HCT116 (cell line): Measurements from ENCODE around the gene IL17C. TPM values are rescaled to one million over a fixed set of nuclear protein-coding genes. Genes with fewer than 3 reads are reported as not detected.

Experiments used
- ATAC-seq: fragments of 200-7000 bp; cut with Tn5 transposase; 2 replicates; pipeline ENCODE4 v1.9.1; 2020; ENCODE audit warnings: mild to moderate bottlenecking, moderate library complexity
- BruUV-seq: library from RNA; stranded (reverse); fragments of 400-500 nt; replicated peaks from 2 replicates; lab custom pipeline; 2021; lab: Mats Ljungman, UMichigan
- CTCF ChIA-PET: fragments of 300-600 bp; sonication (Branson Sonifier 250); formaldehyde crosslinking; loops from one replicate; lab custom pipeline; 2021; ENCODE audit warnings: antibody characterized with exemption; lab: Charles Lee
- POLR2A ChIA-PET: fragments of 300-600, 350-600 bp; sonication (Branson Sonifier 250); formaldehyde crosslinking; loops from one replicate; lab custom pipeline; 2021; ENCODE audit warnings: antibody characterized with exemption; lab: Charles Lee
- RAD21 ChIA-PET, 2 experiments: fragments of 300-600 bp; sonication (Branson Sonifier 250); formaldehyde crosslinking; loops; one replicate each; lab custom pipeline; 2023; ENCODE audit warnings: low total read pairs in 2 of 2; ENCODE audit not compliant: uncharacterized antibody in 2 of 2, unreplicated experiment in 2 of 2, low non-redundant PET in 1 of 2; lab: Charles Lee
- DNase-seq: peaks from one replicate; pipeline ENCODE4 v3.0.0-alpha.2; 2010; ENCODE audit warnings: low read depth, low spot score
- H2AFZ ChIP-seq: fragments of 200-600 bp; shearing (Covaris generic), sonication (generic); 2 replicates; pipeline ENCODE4 v1.6.1; 2017; ENCODE audit warnings: low read depth, mixed run types, mixed read lengths, antibody characterized with exemption, low read length; ENCODE audit not compliant: poor library complexity, severe bottlenecking
- H3K27ac ChIP-seq: 2 replicates; pipeline ENCODE4 v1.5.1; 2012; ENCODE audit warnings: low read depth, low read length
- H3K27me3 ChIP-seq: fragments of 200-600 bp; sonication (generic); 2 replicates; pipeline ENCODE4 v1.6.1; 2016; ENCODE audit warnings: mixed run types, low read length, mixed read lengths; ENCODE audit not compliant: insufficient read depth
- H3K36me3 ChIP-seq, 2 experiments: fragments of 200-500 bp in 1 of 2; fragments of 200-600 bp in 1 of 2; sonication (Bioruptor generic) in 1 of 2; sonication (generic) in 1 of 2; 2 replicates each; pipeline versions ENCODE4 v1.5.1 to v1.6.1; 2014 to 2016; ENCODE audit warnings: low read length in 2 of 2, inconsistent platforms in 1 of 2, mixed read lengths in 1 of 2, mixed run types in 1 of 2; ENCODE audit not compliant: insufficient read depth in 2 of 2, control insufficient read depth in 1 of 2
- H3K4me1 ChIP-seq, 2 experiments: fragments of 200-600 bp in 1 of 2; sonication (generic) in 1 of 2; 2 replicates each; pipeline versions ENCODE4 v1.5.1 to v1.6.1; 2012 to 2017; ENCODE audit warnings: low read length in 2 of 2, inconsistent platforms in 1 of 2, mild to moderate bottlenecking in 1 of 2, mixed read lengths in 1 of 2, mixed run types in 1 of 2, moderate library complexity in 1 of 2; ENCODE audit not compliant: insufficient read depth in 2 of 2, control insufficient read depth in 1 of 2
- H3K4me2 ChIP-seq: fragments of 200-600 bp; sonication (generic); 2 replicates; pipeline ENCODE4 v1.6.1; 2017; ENCODE audit warnings: mixed run types, low read length, mixed read lengths
- H3K4me3 ChIP-seq, 2 experiments: fragments of 200-600 bp in 1 of 2; sonication (generic) in 1 of 2; replicated peaks in 1 of 2; 2 replicates each; pipeline ENCODE4 v1.5.1; 2011 to 2016; ENCODE audit warnings: low read length in 2 of 2, control low read depth in 1 of 2, low read depth in 1 of 2, mild to moderate bottlenecking in 1 of 2, mixed read lengths in 1 of 2, mixed run types in 1 of 2
- H3K79me2 ChIP-seq: fragments of 200-600 bp; sonication (generic); 2 replicates; pipeline ENCODE4 v1.6.1; 2017; ENCODE audit warnings: mild to moderate bottlenecking, mixed run types, low read length, moderate library complexity, mixed read lengths; ENCODE audit not compliant: insufficient read depth
- H3K9ac ChIP-seq: fragments of 200-600 bp; sonication (generic); 2 replicates; pipeline ENCODE4 v1.6.1; 2016; ENCODE audit warnings: low read length, mixed read lengths
- H3K9me2 ChIP-seq: fragments of 200-600 bp; sonication (generic), shearing (Covaris generic); 2 replicates; pipeline ENCODE4 v1.6.1; 2017; ENCODE audit warnings: mixed run types, mild to moderate bottlenecking, moderate library complexity; ENCODE audit not compliant: insufficient read depth
- H3K9me3 ChIP-seq, 2 experiments: fragments of 200-500 bp in 1 of 2; fragments of 200-600 bp in 1 of 2; sonication (Bioruptor generic) in 1 of 2; sonication (generic) in 1 of 2; 2 replicates each; pipeline ENCODE4 v1.6.1; 2014 to 2017; ENCODE audit warnings: low read length in 2 of 2, mixed read lengths in 2 of 2, inconsistent platforms in 1 of 2, low read depth in 1 of 2, mild to moderate bottlenecking in 1 of 2, mixed run types in 1 of 2, moderate library complexity in 1 of 2; ENCODE audit not compliant: control insufficient read depth in 1 of 2, insufficient read depth in 1 of 2
- H4K20me1 ChIP-seq: fragments of 200-600 bp; sonication (generic), shearing (Covaris generic); 2 replicates; pipeline ENCODE4 v1.6.1; 2017; ENCODE audit warnings: mixed run types, mild to moderate bottlenecking, moderate library complexity; ENCODE audit not compliant: insufficient read depth
- CEBPB ChIP-seq: IDR thresholded peaks from 2 replicates; pipeline ENCODE4 v1.6.1; 2012; ENCODE audit warnings: low read depth
- CTCF ChIP-seq, 3 experiments: fragments of 200-600 bp in 1 of 3; sonication (generic) in 1 of 3; IDR thresholded peaks in 2 of 3; conservative IDR thresholded peaks in 1 of 3; 2 replicates each; pipeline ENCODE4 v1.5.1; 2012 to 2017; ENCODE audit warnings: low read depth in 2 of 3, low read length in 2 of 3, antibody characterized with exemption in 1 of 3, borderline replicate concordance in 1 of 3, control low read depth in 1 of 3, mild to moderate bottlenecking in 1 of 3, mixed read lengths in 1 of 3, mixed run types in 1 of 3, moderate library complexity in 1 of 3; ENCODE audit not compliant: insufficient read depth in 1 of 3
- EGR1 ChIP-seq: IDR thresholded peaks from 2 replicates; pipeline ENCODE4 v1.6.1; 2012; ENCODE audit warnings: low read depth
- ELF1 ChIP-seq: IDR thresholded peaks from 2 replicates; pipeline ENCODE4 v1.6.1; 2012; ENCODE audit warnings: low read depth, borderline replicate concordance
- EZH2 ChIP-seq: fragments of 200-600 bp; sonication (generic); IDR thresholded peaks from 2 replicates; pipeline ENCODE4 v1.6.1; 2017; ENCODE audit warnings: antibody characterized with exemption, mixed run types
- EZH2phosphoT487 ChIP-seq: fragments of 200-600 bp; IDR thresholded peaks from 2 replicates; pipeline ENCODE4 v1.6.1; 2018; ENCODE audit warnings: antibody characterized with exemption, borderline replicate concordance
- FOSL1 ChIP-seq: IDR thresholded peaks from 2 replicates; pipeline ENCODE4 v1.6.1; 2012; ENCODE audit warnings: low read depth
- JUND ChIP-seq: IDR thresholded peaks from 2 replicates; pipeline ENCODE4 v1.6.1; 2012
- POLR2A ChIP-seq: IDR thresholded peaks from 2 replicates; pipeline ENCODE4 v1.7.0; 2011; ENCODE audit warnings: borderline replicate concordance; ENCODE audit not compliant: insufficient read depth, insufficient read length; ENCODE audit errors: extremely low read depth
- POLR2AphosphoS5 ChIP-seq: IDR thresholded peaks from 2 replicates; pipeline ENCODE4 v1.6.1; 2011; ENCODE audit warnings: mild to moderate bottlenecking, low read depth, low read length, moderate library complexity
- RAD21 ChIP-seq: IDR thresholded peaks from 2 replicates; pipeline ENCODE4 v1.6.1; 2012; ENCODE audit warnings: low read depth, mild to moderate bottlenecking
- SIN3A ChIP-seq: IDR thresholded peaks from 2 replicates; pipeline ENCODE4 v1.6.1; 2012; ENCODE audit warnings: low read depth
- SP1 ChIP-seq: IDR thresholded peaks from 2 replicates; pipeline ENCODE4 v1.6.1; 2012; ENCODE audit warnings: low read depth
- SRF ChIP-seq: IDR thresholded peaks from 2 replicates; pipeline ENCODE4 v1.6.1; 2012; ENCODE audit warnings: low read depth
- TCF7L2 ChIP-seq: IDR thresholded peaks from 2 replicates; pipeline ENCODE4 v1.7.0; 2011; ENCODE audit warnings: borderline replicate concordance, inconsistent platforms; ENCODE audit not compliant: insufficient read depth, insufficient read length; ENCODE audit errors: extremely low read depth
- ZBTB33 ChIP-seq: IDR thresholded peaks from 2 replicates; pipeline ENCODE4 v1.6.1; 2011; ENCODE audit warnings: mild to moderate bottlenecking, low read length, moderate library complexity; ENCODE audit not compliant: insufficient replicate concordance; ENCODE audit errors: extremely low read depth
- ZFX ChIP-seq: fragments of 450-650 bp; IDR thresholded peaks from 2 replicates; pipeline ENCODE4 v1.6.1; 2017
- ZNF274 ChIP-seq: fragments of 200-500 bp; sonication (Bioruptor generic); IDR thresholded peaks from 2 replicates; pipeline ENCODE4 v1.6.1; 2014; ENCODE audit warnings: mild to moderate bottlenecking, low read depth, low read length, inconsistent platforms
- intact Hi-C: fragments of 100-400 bp; cut with micrococcal nuclease; formaldehyde crosslinking; loops from 2 replicates; pipeline ENCODE4 v1.10.0; 2022
- total RNA-seq: library from RNA; stranded (reverse); gene quantifications from one replicate; pipeline ENCODE4 v1.2.1, GENCODE V29; 2021; ENCODE audit not compliant: unreplicated experiment
- TF ChIP-seq, protein P1 (sequence below): IDR thresholded peaks from 2 replicates; pipeline ENCODE4 v1.6.1; 2012
- TF ChIP-seq, protein P2 (sequence below): IDR thresholded peaks from 2 replicates; pipeline ENCODE4 v1.6.1; 2012

Gene IL17C
- total RNA-seq, 1 experiment from 2014 or later: not detected

DNA sequence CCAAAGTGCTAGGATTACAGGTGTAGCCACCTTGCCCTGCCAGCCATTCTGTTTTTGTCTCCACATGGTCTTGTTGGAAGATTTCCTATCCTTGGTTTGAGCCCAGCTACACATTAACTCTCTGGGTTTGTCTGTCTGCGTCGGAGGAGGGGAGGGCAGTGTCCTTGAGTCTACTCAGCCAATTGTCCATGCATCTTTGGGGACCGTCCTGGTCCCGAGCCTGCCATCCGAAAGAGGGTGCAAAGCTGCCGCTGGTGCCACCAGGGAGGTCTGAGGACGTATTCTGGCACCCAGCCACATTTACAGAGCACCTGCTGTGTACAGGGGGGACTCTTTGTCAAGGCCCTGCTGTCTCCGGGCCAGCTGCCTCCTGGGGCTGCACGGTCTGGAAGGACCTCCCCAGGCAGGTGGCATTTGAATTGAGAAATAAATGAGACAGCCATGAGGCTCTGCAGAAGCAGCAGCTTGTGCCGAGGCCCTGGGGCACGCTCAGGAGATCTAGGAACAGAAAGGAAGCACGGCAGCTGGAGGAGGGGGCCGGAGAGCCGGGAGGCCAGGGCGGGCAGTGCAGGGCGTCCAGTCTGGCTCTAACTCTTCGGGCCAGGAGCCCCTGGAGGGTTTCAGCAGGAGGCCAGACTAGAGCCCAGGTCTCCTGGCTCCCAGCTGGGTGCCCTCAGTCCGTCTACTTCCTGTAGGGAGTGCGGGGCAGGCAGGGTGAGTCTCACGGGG is 11.0 kb downstream of the IL17C start:
- intact Hi-C loops: no loop called here
- Histone ChIP-seq H3K4me1 (peaks cover 16 to 26% of the 10 kb centered on the region in 2 experiments), H2AFZ (no peak overlapping the region), H3K4me3 (peak overlapping the region; percentile 92 to 99), H4K20me1 (no peaks in the 10 kb centered on the region), H3K79me2 (peaks cover 36% of the 10 kb centered on the region), H3K9me3 (no peaks in the 10 kb centered on the region), H3K27ac (peak overlapping the region; percentile 86; the same call in 1 of the 2 replicates), H3K9me2 (no peaks in the 10 kb centered on the region), H3K4me2 (peak overlapping the region; percentile 95), H3K9ac (peak overlapping the region; percentile 98), H3K27me3 (no peaks in the 10 kb centered on the region), H3K36me3 (peaks cover 5 to 10% of the 10 kb centered on the region in 2 experiments; a peak in 1 of 4 replicates)
- ATAC-seq (no peak), DNase-seq (no peak)
- TF ChIP-seq, protein P1, sequence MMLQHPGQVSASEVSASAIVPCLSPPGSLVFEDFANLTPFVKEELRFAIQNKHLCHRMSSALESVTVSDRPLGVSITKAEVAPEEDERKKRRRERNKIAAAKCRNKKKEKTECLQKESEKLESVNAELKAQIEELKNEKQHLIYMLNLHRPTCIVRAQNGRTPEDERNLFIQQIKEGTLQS: no peak
- no peak for TF ChIP-seq EZH2
- no peak for TF ChIP-seq POLR2AphosphoS5
- TF ChIP-seq RAD21: no peak
- no peak for TF ChIP-seq ZFX
- TF ChIP-seq, protein P2, sequence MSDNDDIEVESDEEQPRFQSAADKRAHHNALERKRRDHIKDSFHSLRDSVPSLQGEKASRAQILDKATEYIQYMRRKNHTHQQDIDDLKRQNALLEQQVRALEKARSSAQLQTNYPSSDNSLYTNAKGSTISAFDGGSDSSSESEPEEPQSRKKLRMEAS: no peak
- no peak for TF ChIP-seq SIN3A
- TF ChIP-seq ZBTB33: no peak
- TF ChIP-seq ELF1: no peak
- TF ChIP-seq JUND: no peak
- no peak for TF ChIP-seq FOSL1
- no peak for TF ChIP-seq EZH2phosphoT487
- no peak for TF ChIP-seq TCF7L2
- TF ChIP-seq ZNF274: no peak
- TF ChIP-seq CTCF (IDR thresholded peaks at IDR 0.05 in 2 of 3, conservative IDR thresholded peaks at IDR 0.05 in 1 of 3; ENCODE audit: borderline replicate concordance in 1 of 3, insufficient read depth in 1 of 3, low read depth in 2 of 3, low read length in 2 of 3): no peak
- TF ChIP-seq SRF: no peak
- no peak for TF ChIP-seq CEBPB
- no peak for TF ChIP-seq SP1
- TF ChIP-seq EGR1: no peak
- no peak for TF ChIP-seq POLR2A
- ChIA-PET RAD21 (no interaction called here), POLR2A (no interaction called here), CTCF (no interaction called here)
- no TSS peak for BruUV-seq
